Parathyroid adenoma (tissue), 2 donors: ENCODE data around the gene AURKAIP1.

Experiments used
- H2AFZ ChIP-seq: fragments of 300-600 bp; sonication (generic); one replicate; pipeline ENCODE4 v1.7.0; 2017; ENCODE audit warnings: antibody characterized with exemption, mild to moderate bottlenecking
- H3K27ac ChIP-seq: fragments of 300-600 bp; sonication (generic); one replicate; pipeline ENCODE4 v1.7.0; 2017
- H3K27me3 ChIP-seq: fragments of 300-600 bp; sonication (generic); one replicate; pipeline ENCODE4 v1.7.0; 2017; ENCODE audit warnings: low read length; ENCODE audit not compliant: control insufficient read depth, insufficient read depth
- H3K36me3 ChIP-seq: fragments of 300-600 bp; sonication (generic); one replicate; pipeline ENCODE4 v1.7.0; 2017; ENCODE audit warnings: low read length; ENCODE audit not compliant: control insufficient read depth, insufficient read depth
- H3K4me1 ChIP-seq: fragments of 300-600 bp; sonication (generic); one replicate; pipeline ENCODE4 v1.7.0; 2017; ENCODE audit warnings: control low read depth
- H3K4me2 ChIP-seq: fragments of 300-600 bp; sonication (generic); one replicate; pipeline ENCODE4 v1.7.0; 2017; ENCODE audit warnings: low read length
- H3K4me3 ChIP-seq: fragments of 300-600 bp; sonication (generic); one replicate; pipeline ENCODE4 v1.7.0; 2017; ENCODE audit warnings: low read depth, low read length
- H3K79me2 ChIP-seq: fragments of 300-600 bp; sonication (generic); one replicate; pipeline ENCODE4 v1.7.0; 2017; ENCODE audit warnings: control low read depth
- H3K9ac ChIP-seq: fragments of 300-600 bp; sonication (generic); one replicate; pipeline ENCODE4 v1.7.0; 2017; ENCODE audit warnings: mild to moderate bottlenecking
- H3K9me3 ChIP-seq: fragments of 300-600 bp; sonication (generic); one replicate; pipeline ENCODE4 v1.7.0; 2017; ENCODE audit warnings: low read length; ENCODE audit not compliant: control insufficient read depth
- CTCF ChIP-seq: fragments of 300-600 bp; sonication (generic); IDR thresholded peaks from one replicate; pipeline ENCODE4 v1.7.0; 2017; ENCODE audit warnings: antibody characterized with exemption, mild to moderate bottlenecking
- donor health status: primary hyperparathyroidism.

AURKAIP1 gene

GRCh38 chr1:1374929-1375662, at the start of gene AURKAIP1:
Gene AURKAIP1, minus strand, starts transcription at chr1:1375207. Its CDS starts 451 bp downstream, at chr1:1374756.
- Histone ChIP-seq H3K79me2 (no peaks in the 10 kb centered on the region), H2AFZ (peak within 1 kb of the TSS; percentile 80), H3K27me3 (no peaks in the 10 kb centered on the region), H3K9ac (peak within 1 kb of the TSS; percentile 57), H3K4me1 (no peaks in the 10 kb centered on the region), H3K27ac (peak within 1 kb of the TSS; percentile 91), H3K9me3 (no peaks in the 10 kb centered on the region), H3K36me3 (no peaks in the 10 kb centered on the region), H3K4me3 (peak within 1 kb of the TSS; percentile 97), H3K4me2 (peak within 1 kb of the TSS; percentile 92)
- TF ChIP-seq CTCF, result no peak

- Histone ChIP-seq H3K4me2 (no peak overlapping the region), H3K4me3 (no peak overlapping the region), H3K9me3 (no peaks in the 10 kb centered on the region), H3K36me3 (no peaks in the 10 kb centered on the region), H3K79me2 (no peaks in the 10 kb centered on the region), H2AFZ (no peak overlapping the region), H3K27ac (no peak overlapping the region), H3K9ac (no peak overlapping the region), H3K27me3 (no peaks in the 10 kb centered on the region), H3K4me1 (no peaks in the 10 kb centered on the region)
- no peak for TF ChIP-seq CTCF
These were observed 49.7 kb upstream of the AURKAIP1 start for GRCh38 chr1:1424707-1425106.

- Histone ChIP-seq H3K36me3 (no peaks in the 10 kb centered on the region), H3K27me3 (no peaks in the 10 kb centered on the region), H3K27ac (no peak overlapping the region), H3K4me1 (no peaks in the 10 kb centered on the region), H3K4me3 (no peak overlapping the region), H3K79me2 (no peaks in the 10 kb centered on the region), H3K4me2 (no peak overlapping the region), H3K9ac (no peak overlapping the region), H3K9me3 (no peaks in the 10 kb centered on the region), H2AFZ (no peak overlapping the region)
- TF ChIP-seq CTCF, result no peak
These were observed 48.2 kb upstream of the AURKAIP1 start for GRCh38 chr1:1423245-1423597.

GRCh38 chr1:1422465-1423244, 47.6 kb upstream of the AURKAIP1 start:
- TF ChIP-seq CTCF, result no peak
- Histone ChIP-seq H3K9ac (no peak overlapping the region), H3K36me3 (no peaks in the 10 kb centered on the region), H3K9me3 (no peaks in the 10 kb centered on the region), H3K4me2 (no peak overlapping the region), H3K4me1 (no peaks in the 10 kb centered on the region), H3K27me3 (no peaks in the 10 kb centered on the region), H3K27ac (no peak overlapping the region), H3K4me3 (no peak overlapping the region), H3K79me2 (no peaks in the 10 kb centered on the region), H2AFZ (no peak overlapping the region)
